Activated CD4-positive, alpha-beta T cell treated with anti-CD3 and anti-CD28 coated beads for 24 hours (primary cell): ENCODE results near the gene SLC7A14.
"Not testable (repeated sequence)": the region's sequence is repeated elsewhere in the genome, so short reads cannot be mapped to it uniquely, and the experiment has no call there.

ENCODE experiments used
- DNase-seq, 2 donors: peaks; one replicate each; pipeline ENCODE4 v3.0.0-alpha.2; 2020; ENCODE audit warnings: low read depth in 2 of 2

SLC7A14 gene

GRCh38 chr3:170594528-170594927 lies 8.7 kb upstream of the SLC7A14 start:
- no peak for DNase-seq

DNA sequence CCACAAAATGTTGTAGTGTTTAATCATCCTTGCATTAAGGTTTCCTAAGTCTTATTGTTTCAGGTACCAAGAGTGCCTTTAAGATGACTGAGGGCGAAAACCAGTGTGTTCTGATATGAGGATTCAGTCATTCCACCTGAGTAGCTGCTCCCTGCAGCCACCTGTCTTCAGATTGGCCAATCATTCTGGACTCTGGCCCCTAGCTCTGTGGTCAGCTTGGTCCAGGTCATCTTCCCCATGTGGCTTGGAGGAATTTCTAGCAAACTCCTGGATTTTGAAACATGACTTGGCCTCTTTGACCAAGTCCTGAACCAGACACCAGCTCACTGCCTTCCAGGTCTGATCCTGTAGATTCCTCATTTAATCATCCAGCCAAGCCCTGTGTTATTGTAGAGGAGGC lies 7.8 kb upstream of the SLC7A14 start:
- DNase-seq, result no peak

DNA sequence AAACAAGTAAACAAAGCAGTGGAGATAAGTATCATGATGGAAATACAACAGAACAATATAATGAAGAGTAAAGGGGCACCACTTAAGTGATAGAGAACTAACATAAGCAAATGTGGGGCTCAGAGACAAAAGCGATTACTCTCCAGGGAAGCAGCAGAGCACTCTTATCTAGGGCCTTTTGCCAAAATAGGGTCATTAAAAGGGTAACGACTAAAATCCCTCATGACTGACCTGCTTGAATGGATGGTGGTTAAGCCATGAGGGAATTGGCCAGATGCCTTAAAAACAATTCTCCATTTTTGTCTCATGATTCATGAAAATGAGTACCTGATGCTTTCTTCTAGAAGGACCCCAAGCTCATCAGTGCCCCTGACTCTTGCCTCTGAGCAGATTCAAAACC lies 3.2 kb upstream of the SLC7A14 start:
- no peak for DNase-seq

DNA sequence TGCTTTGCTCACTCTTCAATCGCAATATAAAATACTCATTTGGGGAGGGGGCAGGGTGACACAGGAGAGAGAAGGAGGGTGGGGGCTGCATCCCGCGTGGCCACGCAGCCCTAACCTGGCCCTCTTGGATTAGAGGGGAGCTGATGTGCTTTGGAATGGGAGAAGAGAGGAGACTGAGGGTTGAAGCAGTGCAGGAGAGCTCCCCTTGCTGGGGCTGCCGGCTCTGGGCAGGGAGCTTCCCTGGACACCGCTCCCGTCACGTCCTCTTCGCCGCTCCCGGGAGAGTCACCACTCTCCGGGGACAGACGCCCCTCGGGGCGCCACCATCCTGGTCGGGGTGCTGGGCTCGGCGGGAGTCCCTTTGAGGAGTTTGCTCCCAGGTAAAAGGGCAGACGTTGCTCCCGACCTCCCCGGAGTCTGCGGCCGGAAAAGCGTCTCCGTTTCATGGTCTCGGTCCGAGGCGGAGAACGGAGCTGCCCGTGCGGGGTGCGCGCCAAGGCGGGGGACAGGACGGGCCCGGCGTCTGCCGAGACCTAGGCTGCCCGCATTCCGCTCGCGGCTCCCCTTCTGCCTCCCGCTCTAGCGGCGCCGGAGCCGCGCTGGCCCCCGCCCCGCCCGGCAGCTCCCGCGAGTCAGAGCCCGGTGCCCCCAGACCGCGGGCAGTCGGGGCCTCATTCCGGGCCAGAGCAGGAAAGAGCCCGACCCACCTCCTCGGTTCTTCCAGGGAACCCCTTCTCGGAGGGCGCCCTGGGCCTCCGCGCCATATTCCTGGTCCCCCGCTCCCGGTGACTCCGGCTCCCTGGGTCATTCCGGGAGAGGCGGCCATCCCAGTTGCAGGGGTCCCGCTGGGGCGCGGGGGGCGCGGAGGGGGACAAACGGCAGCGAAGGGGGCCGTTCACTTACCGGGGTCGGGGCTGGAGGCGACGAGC lies 603 bp downstream of the SLC7A14 start:
- no peak for DNase-seq

DNA sequence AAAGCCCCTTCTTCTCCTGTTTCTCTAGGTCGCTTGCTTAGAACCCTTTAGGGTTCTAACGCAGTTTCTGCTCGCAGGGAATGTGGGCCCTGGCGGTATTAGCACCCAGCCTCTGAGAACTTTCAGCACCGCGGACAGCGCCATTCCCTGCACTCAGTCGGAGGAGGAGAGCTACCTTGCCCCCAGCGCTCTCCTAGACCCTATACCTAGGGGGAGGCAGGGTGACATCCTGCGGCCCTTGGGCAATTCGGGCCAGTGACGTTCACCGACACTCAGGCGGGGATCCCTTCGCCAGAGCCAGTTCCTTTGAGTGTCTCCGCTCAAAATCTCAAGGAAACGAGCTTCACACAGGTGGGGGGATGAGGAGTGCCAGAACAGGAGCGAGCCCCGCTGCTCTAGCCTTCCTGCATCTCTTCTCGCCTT lies 1.3 kb downstream of the SLC7A14 start:
- peak; percentile 29 to 48 for DNase-seq

DNA sequence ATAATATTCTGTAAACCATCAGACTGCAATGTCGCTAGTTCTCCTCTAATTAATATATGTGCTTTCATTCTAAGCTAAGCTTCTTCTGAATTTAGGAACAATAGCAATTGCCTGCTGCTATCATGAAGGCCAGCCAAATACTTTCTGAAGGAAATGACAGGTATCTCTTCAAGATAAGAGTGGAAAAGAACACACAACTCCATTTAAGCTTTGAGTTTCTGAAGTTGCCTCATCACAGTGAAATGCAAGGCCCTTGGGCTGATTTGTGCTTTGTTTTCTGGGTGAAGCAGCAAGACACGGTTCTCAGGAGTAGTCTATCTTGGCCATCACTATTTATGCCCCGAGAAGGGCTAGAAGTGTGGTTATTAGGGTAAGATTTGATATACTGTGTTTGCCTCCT lies 6.2 kb downstream of the SLC7A14 start:
- DNase-seq, result no peak

DNA sequence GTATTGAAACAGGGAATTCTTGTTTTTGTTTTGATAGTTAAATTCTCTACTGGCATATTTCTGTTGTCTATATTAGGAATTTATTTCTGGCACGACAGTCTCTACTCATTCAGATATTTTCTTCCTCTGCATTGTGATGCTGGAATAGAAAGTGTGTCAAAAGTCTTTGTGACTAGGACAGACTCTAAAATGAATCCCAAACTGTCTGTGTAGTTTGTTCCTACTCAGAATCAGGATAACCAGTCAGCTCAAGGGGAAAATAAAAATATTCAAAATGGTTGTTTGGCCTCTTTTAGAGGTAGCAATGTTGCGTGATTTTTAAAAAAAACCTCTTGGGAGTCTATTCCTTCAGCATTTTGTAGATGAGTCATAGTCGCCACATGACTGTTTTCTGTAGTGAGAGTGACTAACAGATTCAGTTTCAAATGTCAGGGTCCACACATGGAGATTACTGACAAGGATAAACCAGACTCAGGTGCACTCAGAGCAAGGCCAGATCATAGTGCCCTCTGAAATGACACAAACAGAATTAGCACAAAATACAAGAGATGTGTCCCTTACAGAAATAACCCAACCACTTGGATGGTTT lies 13.1 kb downstream of the SLC7A14 start:
- DNase-seq, result no peak

DNA sequence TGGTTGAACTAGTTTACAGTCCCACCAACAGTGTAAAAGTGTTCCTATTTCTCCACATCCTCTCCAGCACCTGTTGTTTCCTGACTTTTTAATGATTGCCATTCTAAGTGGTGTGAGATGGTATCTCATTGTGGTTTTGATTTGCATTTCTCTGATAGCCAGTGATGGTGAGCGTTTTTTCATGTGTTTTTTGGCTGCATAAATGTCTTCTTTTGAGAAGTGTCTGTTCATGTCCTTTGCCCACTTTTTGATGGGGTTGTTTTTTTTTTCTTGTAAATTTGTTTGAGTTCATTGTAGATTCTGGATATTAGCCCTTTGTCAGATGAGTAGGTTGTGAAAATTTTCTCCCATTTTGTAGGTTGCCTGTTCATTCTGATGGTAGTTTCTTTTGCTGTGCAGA lies 18.3 kb downstream of the SLC7A14 start:
- DNase-seq, result not testable (repeated sequence)

GRCh38 chr3:170566413-170566812 lies 19.5 kb downstream of the SLC7A14 start:
- no peak for DNase-seq

DNA sequence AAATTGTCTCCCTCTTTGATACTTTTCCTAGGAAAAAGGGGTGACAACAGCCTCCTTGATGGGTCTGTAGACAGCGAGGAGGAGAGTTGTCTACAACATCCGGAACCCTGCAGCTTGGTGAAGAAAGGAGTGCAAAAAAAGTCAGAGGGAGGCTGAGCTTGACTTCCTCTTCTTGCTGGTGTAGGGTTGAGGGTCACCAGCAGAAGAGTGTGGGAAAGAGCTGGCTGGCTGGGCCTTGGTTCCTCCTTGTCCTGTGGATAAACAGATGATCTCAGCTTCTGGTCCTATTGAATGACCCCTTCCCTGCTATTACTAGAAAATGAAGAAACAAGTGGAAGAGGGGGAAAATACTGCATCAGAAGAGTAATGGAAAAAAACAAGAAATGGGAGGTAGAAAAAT lies 20.4 kb downstream of the SLC7A14 start:
- DNase-seq, result no peak

DNA sequence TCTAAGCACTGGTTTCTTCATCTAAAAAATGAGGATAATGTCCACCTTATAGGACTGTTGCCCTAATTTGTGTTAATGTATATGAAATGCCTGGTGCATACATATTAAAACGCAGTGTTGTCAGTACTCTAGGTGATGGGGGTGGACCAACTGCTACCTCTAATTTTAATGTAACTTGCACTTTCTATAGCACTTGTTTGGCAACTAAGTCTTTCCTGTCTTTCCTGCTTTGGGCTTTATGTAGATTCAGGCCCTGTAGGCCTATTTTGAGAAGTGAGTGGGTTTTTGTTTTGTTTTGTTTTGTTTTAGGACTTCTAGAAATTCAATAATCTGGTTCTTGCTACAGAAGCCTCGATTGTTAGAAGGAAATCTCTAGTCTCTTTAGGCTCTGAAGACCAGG lies 21.2 kb downstream of the SLC7A14 start:
- no peak for DNase-seq

- no peak for DNase-seq
Observed at GRCh38 chr3:170563712-170564423, 22.0 kb downstream of the SLC7A14 start.

DNA sequence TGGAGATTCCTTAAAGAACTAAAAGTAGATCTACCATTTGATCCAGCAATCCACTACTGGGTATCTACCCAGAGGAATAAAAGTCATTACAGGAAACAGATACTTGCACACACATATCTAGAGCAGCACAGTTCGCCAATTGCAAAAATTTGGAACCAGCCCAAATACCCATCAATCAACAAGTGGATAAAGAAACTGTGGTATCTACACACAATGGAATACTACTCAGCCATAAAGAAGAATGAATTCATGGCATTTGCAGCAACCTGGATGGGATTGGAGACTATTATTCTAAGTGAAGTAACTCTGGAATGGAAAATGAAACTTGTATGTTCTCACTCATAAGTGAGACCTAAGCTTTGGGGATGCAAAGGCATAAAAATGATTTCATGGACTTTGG lies 23.8 kb downstream of the SLC7A14 start:
- no peak for DNase-seq

DNA sequence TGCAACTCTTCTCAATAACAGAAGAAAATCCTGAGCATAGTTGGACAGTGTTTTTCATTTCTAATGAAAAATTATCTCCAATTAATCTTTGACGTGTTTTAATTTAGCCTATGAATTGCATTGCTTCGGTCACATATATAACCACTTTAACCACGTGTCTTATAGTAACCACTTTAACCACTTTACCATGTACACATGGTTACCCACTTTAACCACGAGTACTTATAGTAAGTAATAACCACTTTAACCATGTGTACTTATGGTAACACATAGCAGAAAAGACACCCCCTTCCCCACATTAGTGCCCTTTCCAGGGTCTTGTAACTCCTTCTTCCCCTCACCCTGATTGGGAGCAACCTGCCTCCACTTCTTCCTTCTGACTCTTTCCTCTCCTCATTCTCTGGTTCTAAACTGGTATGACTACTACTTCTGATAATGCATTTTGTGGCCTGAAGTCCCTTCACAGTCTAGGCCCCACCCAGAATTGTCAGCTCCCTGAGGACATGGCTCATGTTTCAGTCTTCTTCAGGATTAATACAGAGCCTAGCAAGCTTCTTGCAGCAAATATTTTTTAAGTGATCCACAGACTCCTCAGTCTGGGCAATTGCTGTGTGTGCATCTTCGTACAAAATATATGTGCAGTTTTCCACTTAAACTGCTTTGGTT lies 25.0 kb downstream of the SLC7A14 start:
- DNase-seq, result no peak

DNA sequence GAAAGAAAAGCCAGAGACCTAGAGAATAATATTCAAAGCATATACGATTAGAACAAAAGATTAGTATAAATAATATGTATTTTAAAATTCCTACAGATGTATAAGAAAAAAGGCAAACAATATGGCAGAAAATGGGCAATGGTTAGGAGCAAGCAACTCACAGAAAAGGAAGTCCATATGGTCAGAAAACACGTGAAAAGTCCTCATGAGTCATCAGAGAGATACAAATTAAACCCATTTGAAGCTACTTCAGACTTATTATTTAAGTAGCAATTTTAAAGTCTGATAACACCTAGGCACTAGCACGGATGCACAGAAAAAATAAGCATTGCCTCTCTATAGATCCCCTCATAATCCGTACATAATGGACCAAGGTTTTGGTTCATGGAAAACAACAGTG lies 25.6 kb downstream of the SLC7A14 start:
- DNase-seq, result no peak

- DNase-seq, result no peak
Observed at GRCh38 chr3:170558427-170558826, 27.4 kb downstream of the SLC7A14 start.

GRCh38 chr3:170555329-170555728 lies 30.5 kb downstream of the SLC7A14 start:
- DNase-seq, result no peak

DNA sequence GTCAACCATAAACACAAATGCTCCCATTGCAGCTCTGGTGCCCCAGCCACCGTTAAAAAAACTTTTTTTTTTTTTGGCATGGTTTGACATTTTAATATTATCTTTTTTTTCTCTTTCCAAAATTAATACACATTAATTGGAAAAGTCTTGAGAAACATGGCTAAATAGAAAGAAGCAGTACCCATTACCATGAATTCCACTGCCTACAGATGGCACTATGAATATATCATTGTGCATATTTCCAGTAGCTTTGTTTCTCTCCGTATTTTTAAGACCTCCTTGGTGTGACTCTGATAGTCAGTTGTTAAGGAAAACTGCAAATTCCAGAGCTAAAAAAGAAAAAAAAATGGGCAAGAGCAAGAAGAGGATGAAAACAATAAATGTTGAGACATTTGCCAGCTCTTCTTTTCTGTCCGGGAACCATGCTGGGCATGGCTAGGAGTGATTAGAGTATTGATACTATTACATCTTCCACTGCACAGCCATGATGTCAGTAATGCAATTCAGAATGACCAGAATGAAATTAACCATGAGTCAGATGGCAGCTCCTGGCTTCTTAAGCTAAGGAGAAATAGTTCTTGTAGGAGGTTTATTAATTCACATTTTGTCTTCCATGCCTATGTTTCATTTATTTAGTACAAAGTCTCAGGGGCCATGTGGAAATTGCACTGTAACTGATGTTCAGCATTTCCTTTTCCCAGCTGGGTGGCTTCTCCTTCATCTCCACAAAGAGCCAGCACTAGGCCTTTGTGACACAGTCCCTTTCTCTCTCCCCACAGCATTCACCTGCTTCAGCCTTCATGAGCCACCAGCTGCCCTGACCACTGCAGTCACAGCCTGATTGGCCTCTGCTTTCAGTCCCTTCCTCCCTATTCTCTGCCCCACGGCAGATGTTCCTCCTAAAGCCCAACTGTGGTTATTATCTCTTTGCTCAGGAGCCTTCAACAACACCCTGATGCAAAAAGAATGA lies 31.8 kb downstream of the SLC7A14 start:
- no peak for DNase-seq

DNA sequence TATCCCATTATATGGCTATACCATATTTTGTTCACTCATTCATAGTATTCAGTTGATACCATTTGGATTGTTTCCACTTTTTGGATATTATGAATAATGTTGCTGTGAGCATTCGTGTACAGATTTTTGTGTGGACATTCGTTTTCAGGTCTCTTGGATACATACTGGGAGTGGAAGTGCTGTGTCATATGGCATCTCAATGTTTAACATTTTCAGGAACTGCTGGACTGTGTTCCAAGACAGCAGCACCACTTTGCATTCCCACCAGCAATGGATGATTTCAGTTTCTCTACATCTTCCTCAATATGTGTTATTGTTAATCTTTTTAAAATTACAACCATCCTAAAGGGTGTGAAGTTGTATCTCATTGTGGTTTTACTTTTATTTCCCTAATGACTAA lies 34.6 kb downstream of the SLC7A14 start:
- no peak for DNase-seq

DNA sequence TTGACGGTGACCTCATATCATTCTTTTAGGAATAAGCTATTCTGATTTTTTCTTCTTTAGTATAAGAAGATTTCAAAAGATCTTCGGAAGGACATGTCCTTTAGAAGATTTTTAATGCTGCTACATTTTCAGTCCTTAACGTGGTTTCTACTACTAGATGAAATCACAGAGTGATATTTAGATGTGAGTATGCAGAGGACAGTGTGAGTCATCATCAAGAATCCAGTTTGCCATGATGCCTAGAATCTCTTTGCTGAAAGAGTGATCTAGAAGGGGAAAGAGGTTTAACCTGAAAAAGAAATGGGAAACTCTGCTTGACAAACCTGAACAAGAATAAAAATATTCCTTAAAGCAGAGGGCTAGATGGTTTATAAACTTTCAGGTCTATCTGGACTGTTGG lies 43.2 kb downstream of the SLC7A14 start:
- no peak for DNase-seq

GRCh38 chr3:170539897-170540296 lies 46.0 kb downstream of the SLC7A14 start:
- DNase-seq, result no peak
